ENCODE results near the gene MPDZ.

GRCh38 chr9:13165956-13166355 is 113.5 kb downstream of the MPDZ start:
- TF ChIP-seq POLR2A (IDR thresholded peaks at IDR 0.05) (no peak), CTCF (IDR thresholded peaks at IDR 0.05) (no peak)
